ENCODE measurements around the gene PPP2R2B. TPM values are rescaled to one million over a fixed set of nuclear protein-coding genes. Genes with fewer than 3 reads are reported as not detected.

The PPP2R2B gene
- polyA plus RNA-seq, 3 donors, result 0.08 TPM; not detected in 2

DNA sequence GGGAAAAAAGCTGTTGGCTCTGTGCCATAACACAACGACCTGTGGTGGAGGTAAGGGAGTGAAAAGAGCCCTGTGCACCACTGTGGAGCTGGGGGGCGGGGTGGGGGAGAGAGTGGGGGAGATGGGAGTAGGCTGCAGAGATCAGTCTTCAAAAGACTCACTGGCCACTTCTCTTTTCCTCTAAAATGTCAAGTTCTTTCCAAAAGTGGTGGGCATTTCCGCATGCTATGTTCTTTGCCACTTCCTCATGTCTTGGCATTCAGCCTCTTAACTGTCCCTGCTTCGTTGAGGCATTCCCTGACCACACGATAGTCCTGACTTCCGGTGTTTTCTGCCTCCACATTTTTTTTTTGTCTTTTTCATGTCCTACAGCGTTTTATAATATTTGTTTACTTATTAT is 2.4 kb upstream of the PPP2R2B start:
- Histone ChIP-seq H3K36me3 (replicated peaks in 1 of 2; ENCODE audit: control insufficient read depth in 1 of 2, insufficient read depth in 2 of 2, low read length in 2 of 2) (no peaks in the 10 kb centered on the region), H2AFZ (ENCODE audit: insufficient read depth, low read depth, low read length, poor library complexity, severe bottlenecking) (no peak overlapping the region), H3K27me3 (ENCODE audit: control insufficient read depth in 2 of 2, insufficient read depth in 2 of 2, low read length in 2 of 2) (peaks cover 36 to 44% of the 10 kb centered on the region in 2 donors), H3K4me2 (replicated peaks; ENCODE audit: extremely low read depth, low read length, poor library complexity, severe bottlenecking) (no peak overlapping the region), H3K9ac (ENCODE audit: insufficient read depth, low read length, poor library complexity, severe bottlenecking) (no peak overlapping the region), H3K27ac (ENCODE audit: low read depth in 1 of 2, low read length in 2 of 2) (no peak overlapping the region), H4K20me1 (ENCODE audit: insufficient read depth, low read length) (no peaks in the 10 kb centered on the region), H3K79me2 (ENCODE audit: insufficient read depth, low read length) (no peaks in the 10 kb centered on the region), H3K9me3 (replicated peaks in 1 of 2; ENCODE audit: control insufficient read depth in 1 of 2, insufficient read depth in 1 of 2, low read length in 2 of 2) (peaks cover 0 to 6% of the 10 kb centered on the region in 2 donors), H3K4me3 (replicated peaks in 1 of 3; ENCODE audit: low read depth in 2 of 3, low read length in 3 of 3) (no peak overlapping the region), H3K4me1 (ENCODE audit: control insufficient read depth in 1 of 2, insufficient read depth in 2 of 2, low read length in 2 of 2) (peaks cover 11 to 14% of the 10 kb centered on the region in 2 donors)
- Mint-ChIP-seq H3K27ac (no peak overlapping the region), H3K27me3 (ENCODE audit: low read depth in 3 of 3) (peaks cover 39 to 41% (median 41%) of the 10 kb centered on the region in 3 donors), H3K4me1 (peaks cover 20% of the 10 kb centered on the region), H3K9me3 (peaks cover 0 to 4% (median 0%) of the 10 kb centered on the region in 7 donors), H3K36me3 (no peaks in the 10 kb centered on the region), H3K4me3 (peak overlapping the region in 1 of 2 donors; percentile 1)
- intact Hi-C loops (cut with micrococcal nuclease), result no loop called here
- WGBS (ENCODE audit: insufficient coverage), result 0% methylated on average over 2 of the region's 7 CpGs
- DNase-seq, result peak in 1 of 3 donors; percentile 6
- TF ChIP-seq, protein P1, sequence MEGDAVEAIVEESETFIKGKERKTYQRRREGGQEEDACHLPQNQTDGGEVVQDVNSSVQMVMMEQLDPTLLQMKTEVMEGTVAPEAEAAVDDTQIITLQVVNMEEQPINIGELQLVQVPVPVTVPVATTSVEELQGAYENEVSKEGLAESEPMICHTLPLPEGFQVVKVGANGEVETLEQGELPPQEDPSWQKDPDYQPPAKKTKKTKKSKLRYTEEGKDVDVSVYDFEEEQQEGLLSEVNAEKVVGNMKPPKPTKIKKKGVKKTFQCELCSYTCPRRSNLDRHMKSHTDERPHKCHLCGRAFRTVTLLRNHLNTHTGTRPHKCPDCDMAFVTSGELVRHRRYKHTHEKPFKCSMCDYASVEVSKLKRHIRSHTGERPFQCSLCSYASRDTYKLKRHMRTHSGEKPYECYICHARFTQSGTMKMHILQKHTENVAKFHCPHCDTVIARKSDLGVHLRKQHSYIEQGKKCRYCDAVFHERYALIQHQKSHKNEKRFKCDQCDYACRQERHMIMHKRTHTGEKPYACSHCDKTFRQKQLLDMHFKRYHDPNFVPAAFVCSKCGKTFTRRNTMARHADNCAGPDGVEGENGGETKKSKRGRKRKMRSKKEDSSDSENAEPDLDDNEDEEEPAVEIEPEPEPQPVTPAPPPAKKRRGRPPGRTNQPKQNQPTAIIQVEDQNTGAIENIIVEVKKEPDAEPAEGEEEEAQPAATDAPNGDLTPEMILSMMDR (IDR thresholded peaks at IDR 0.05), result no peak

DNA sequence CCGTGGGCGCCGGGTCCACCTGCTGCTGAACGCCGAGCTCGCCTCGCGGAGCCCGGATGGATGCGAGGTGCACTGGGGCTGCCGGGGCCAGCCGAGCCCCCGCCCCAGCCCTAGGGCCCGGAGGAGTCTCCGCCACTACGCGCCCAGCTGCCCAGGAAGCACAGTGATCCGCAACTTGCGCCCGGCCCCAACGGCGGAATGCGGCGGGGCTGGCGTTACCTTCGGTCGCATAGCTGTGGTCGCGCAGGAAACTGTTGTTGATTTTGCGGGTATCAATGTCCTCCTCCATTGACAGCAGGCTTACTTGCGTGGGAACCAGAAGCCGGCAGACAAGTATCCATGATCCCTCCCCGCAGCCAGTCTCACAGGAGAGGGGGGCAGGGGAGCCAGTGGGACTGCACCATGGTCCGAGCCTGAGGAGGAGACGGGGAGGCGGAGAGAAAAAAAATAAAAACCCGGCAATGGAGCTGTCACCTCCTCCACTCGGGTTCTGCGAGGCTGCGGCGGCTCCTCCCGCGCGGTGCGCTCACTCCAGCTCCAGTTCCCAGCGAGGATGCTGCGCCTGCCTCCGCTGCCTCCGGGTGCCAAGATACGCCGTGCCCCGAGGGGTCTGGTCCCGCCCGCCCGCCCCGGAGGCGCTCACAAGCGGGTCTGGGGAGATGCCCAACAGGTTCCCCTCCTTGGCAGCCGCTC is 628 bp downstream of the PPP2R2B start:
- no peak for DNase-seq
- H3K27me3 ChIP-seq (ENCODE audit: control insufficient read depth in 2 of 2, insufficient read depth in 2 of 2, low read length in 2 of 2), result peaks cover 45 to 49% of the 10 kb centered on the region in 2 donors
- H3K9me3 Mint-ChIP-seq, result peaks cover 0 to 4% (median 0%) of the 10 kb centered on the region in 7 donors
- WGBS (ENCODE audit: insufficient coverage), result under 1% methylated on average over 50 of the region's 59 CpGs
- H3K4me3 Mint-ChIP-seq, result peak overlapping the region; percentile 71 to 91
- H3K27me3 Mint-ChIP-seq (ENCODE audit: low read depth in 3 of 3), result peaks cover 50 to 52% (median 52%) of the 10 kb centered on the region in 3 donors
- peak overlapping the region; percentile 36 for H2AFZ ChIP-seq (ENCODE audit: insufficient read depth, low read depth, low read length, poor library complexity, severe bottlenecking)
- H3K9ac ChIP-seq (ENCODE audit: insufficient read depth, low read length, poor library complexity, severe bottlenecking), result peak overlapping the region; percentile 33
- no peaks in the 10 kb centered on the region for H3K36me3 ChIP-seq (replicated peaks in 1 of 2; ENCODE audit: control insufficient read depth in 1 of 2, insufficient read depth in 2 of 2, low read length in 2 of 2)
- peaks cover 20% of the 10 kb centered on the region for H3K4me1 Mint-ChIP-seq
- TF ChIP-seq, protein P1 (IDR thresholded peaks at IDR 0.05), result no peak
- no peak overlapping the region for H3K27ac ChIP-seq (ENCODE audit: low read depth in 1 of 2, low read length in 2 of 2)
- intact Hi-C loops (cut with micrococcal nuclease), result no loop called here
- no peaks in the 10 kb centered on the region for H4K20me1 ChIP-seq (ENCODE audit: insufficient read depth, low read length)
- no peaks in the 10 kb centered on the region for H3K36me3 Mint-ChIP-seq
- peaks cover 11 to 14% of the 10 kb centered on the region in 2 donors for H3K4me1 ChIP-seq (ENCODE audit: control insufficient read depth in 1 of 2, insufficient read depth in 2 of 2, low read length in 2 of 2)
- peak overlapping the region in 1 of 3 experiments; percentile 61 for H3K4me3 ChIP-seq (replicated peaks in 1 of 3; ENCODE audit: low read depth in 2 of 3, low read length in 3 of 3)
- peaks cover 0 to 6% of the 10 kb centered on the region in 2 donors for H3K9me3 ChIP-seq (replicated peaks in 1 of 2; ENCODE audit: control insufficient read depth in 1 of 2, insufficient read depth in 1 of 2, low read length in 2 of 2)
- no peak overlapping the region for H3K27ac Mint-ChIP-seq
- peak overlapping the region; percentile 66 for H3K4me2 ChIP-seq (replicated peaks; ENCODE audit: extremely low read depth, low read length, poor library complexity, severe bottlenecking)
- no peaks in the 10 kb centered on the region for H3K79me2 ChIP-seq (ENCODE audit: insufficient read depth, low read length)
